IPS-18c (cell line): ENCODE measurements around the gene PM20D2.

ENCODE experiments used
- H3K4me3 ChIP-seq: 2 replicates; pipeline ENCODE4 v1.7.0; 2013; ENCODE audit warnings: low read depth, mild to moderate bottlenecking, low read length, moderate library complexity; ENCODE audit not compliant: insufficient read depth
- H3K9me3 ChIP-seq: one replicate; pipeline ENCODE4 v1.6.1; 2013; ENCODE audit warnings: mild to moderate bottlenecking, low read length, moderate library complexity; ENCODE audit not compliant: control insufficient read depth, insufficient read depth

PM20D2 gene

DNA sequence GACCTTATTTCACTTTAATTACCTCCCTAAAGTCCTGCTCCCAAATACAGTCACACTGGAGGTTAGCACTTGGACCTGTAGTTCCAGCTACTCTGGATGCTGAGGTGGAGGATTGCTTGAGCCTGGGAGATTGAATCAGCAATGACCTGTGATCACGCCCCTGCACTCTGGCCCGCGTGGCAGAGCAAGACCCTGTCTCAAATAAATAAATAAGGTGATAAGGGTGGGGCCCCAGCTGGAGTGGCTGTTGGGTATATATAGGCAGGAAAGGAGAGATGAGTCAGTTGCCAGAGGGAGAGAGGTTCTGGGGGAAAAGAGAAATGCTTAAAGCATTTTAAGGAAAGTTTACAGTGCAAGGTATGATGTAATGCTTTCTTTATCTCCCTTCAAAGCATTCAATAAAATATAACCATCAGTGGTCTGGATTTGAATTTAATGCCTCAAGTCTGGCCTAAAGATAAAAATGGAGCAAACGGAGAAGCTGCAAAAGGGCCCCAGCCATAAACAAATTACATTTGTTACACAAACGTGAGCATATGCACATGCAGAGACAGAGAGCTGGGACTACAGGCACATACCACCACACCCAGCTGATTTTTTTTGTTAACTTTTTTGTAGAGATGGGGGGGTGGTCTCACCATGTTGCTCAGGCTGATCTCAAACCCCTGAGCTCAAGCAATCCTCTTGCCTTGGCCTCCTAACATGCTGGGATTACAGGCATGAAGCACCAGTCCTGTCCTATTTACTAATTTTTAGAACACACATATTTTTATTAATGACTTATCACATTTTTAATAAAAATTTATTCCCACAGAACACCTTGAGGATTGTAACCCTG lies 6.1 kb upstream of the PM20D2 start:
- H3K4me3 ChIP-seq = no peak overlapping the region

GRCh38 chr6:89140347-89141156 lies 5.3 kb upstream of the PM20D2 start:
- no peak overlapping the region for H3K4me3 ChIP-seq
- H3K9me3 ChIP-seq = no peaks in the 10 kb centered on the region

More for the DNA sequence above, 6.1 kb upstream of the PM20D2 start:
- H3K9me3 ChIP-seq = no peaks in the 10 kb centered on the region

DNA sequence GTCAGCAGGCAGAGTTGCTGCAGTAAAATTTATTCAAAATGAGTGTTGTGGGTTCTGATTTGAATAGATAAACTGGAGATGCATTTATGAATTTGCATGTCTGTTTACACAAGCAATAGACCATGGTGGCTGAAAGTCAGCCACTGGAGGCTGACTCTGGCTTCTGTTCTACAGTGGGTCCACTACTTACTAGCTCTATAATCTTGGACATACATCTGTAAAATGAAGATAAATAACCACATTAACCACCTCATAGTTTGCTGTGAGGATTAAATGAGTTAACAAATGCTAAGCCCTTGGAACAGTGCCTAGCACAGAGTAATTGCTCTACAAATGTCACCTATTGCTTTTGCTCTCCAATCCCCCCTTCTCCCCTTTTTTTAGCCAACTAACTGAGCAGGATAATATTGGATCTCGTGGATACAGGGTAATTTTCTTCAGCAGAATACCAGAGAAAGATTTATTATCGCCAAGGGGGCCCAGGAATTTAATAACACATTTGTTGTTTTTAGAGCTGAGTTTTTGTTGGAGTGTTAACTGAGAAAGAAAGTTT lies 1.4 kb upstream of the PM20D2 start:
- Histone ChIP-seq H3K4me3 (no peak overlapping the region), H3K9me3 (no peaks in the 10 kb centered on the region)

DNA sequence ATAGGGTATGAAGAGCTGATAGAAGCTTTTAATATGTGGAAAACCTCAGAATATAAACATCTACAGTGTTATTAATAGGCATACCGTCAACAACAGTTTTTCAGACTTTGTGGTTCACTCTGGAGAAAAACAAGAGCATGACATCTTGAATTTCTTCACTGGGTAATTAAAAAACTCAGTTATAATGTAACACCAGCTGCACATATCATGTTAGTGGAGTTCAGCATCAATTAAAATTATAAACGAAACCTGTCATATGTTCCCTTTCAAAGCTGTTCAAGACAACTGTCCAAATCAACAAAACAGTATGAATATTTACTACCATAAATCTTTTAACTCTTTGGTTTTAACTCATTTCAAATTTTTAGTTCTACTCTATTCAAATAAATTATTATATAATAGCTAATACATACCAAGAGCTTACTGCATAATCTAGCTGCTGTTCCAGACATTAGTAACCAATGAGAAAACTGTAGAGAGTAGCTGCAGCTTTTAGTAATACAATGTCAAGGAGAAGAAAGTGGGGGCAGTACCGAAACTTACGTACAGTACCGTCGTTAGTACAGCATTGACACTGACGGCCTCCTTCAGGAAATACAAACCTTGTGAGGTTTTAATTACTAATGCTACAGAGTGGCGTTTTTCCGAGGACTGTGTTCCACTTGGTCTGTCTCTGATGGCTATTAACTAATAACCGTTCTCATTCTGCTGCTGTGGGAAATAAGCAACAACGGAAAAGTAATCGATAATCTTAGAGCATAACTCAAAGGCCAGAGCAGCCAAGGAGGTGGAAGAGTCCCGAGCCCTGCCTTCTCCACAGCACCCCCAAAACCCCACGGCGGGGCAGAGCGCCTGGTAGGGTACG lies 532 bp upstream of the PM20D2 start:
- Histone ChIP-seq H3K9me3 (no peaks in the 10 kb centered on the region), H3K4me3 (peak overlapping the region; percentile 64)

DNA sequence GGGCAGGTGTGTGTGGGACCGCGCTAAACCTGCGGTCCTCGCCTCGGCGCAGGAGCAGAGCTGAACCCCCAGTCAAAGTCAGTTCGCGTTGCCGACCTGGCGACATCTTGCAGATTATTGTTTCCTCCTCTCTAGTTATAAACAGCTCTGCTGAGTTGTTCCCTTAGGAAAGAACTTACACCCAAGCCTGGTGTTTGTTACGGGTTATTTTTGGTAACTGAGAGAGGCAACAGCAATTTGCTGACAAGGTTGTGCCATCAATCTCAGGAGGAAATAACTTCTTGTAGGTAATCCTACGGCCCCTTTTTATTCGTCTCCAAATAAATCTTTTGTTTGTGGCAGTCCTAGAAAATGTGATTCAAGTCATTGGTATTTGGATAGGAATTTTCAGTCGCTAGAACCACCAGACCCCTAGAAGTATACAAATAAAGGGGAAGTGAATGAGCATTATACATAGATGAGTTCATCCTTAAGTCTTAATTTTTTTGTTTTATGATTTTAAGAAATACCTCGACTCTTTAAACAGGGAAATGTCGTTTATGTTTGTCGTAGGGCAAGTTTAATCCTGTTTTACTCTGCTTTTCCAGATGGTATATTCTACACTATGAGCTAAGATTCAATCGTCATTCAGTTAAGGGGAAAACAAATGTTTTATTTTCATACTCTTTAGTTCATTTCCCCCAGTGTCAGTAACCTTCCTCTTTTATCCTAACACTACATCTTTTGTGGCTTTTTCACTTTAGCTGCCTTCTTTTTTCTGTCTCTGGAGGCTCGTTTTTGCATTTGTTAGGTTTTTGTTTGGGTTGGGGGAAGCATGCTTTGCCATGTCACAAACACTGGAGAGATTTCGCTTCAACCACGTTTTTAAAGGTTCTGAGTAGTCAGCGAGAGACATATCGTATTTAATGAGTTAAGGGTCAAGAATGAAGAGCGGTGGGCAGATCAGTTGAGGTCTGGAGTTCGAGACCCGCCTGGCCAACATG lies 1.2 kb downstream of the PM20D2 start:
- peak overlapping the region; percentile 64 for H3K4me3 ChIP-seq
- H3K9me3 ChIP-seq = no peaks in the 10 kb centered on the region

DNA sequence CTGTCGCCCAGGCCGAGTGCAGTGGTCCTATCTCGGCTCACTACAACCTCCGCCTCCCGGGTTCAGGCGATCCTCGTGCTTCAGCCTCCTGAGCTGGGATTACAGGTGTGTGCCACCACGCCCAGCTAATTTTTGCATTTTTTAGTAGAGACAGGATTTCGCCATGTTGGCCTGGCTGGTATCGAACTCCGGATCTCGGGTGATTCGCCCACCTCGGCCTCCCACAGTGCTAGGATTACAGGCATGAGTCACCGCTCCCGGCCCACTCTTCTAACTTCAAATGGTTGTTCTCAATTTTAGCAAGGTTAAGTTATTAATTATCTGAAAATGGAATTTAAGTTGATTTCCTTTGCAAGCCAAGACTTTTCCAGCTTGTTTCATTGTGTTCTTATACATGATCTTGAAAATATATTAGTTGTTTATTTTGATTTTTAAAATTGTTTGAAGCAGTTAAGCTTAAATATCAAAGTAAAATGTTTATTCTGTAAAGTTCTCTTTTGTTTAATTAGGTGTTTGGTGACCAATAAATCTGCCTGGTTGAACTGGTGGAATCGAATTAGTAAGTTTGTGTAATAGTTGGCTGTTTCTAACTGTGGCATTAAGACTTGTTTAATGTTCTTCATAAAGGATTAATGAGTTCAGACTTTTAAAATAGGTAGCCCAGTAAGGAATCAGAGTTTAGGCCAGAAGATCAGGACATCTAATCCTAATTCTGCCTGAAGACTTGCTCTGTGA lies 2.3 kb downstream of the PM20D2 start:
- H3K4me3 ChIP-seq = no peak overlapping the region
- no peaks in the 10 kb centered on the region for H3K9me3 ChIP-seq

GRCh38 chr6:89154131-89154530 lies 8.3 kb downstream of the PM20D2 start:
- H3K9me3 ChIP-seq = no peaks in the 10 kb centered on the region

DNA sequence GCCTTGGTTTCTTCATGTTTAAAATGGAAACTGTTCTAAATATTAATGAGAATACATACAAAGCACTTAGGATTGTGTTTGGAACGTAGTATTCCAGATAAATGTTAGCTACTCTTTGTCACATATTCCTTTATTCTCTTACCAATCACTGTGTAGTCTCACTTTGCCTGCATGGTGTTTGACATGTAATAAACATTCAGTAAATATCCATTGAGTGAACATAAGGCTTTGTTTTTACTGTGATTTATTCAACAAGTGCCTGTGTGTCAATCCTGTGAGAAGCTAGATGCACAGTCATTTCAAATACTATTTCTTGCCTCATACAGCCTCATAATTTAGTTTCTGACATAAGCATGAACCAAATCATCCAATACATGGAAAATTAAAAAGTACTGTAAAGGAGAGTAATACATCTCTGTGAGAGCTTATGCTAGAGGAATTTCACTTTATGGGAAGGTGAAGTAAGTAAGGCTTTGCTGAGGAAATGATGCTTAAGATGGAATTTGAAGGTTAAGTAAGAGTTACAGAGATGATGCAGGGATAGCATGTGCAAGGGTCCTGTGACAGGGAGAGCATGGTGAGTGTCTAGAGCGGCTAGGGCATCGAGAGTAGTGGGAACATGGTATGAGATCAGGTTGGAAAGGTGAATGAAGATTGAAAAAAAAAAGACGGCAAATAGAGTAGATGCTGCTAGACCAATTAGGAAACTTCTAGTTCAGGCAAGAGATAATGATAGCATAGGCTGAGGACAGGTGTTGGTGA lies 14.7 kb downstream of the PM20D2 start:
- H3K4me3 ChIP-seq = no peak overlapping the region
- no peaks in the 10 kb centered on the region for H3K9me3 ChIP-seq

More at GRCh38 chr6:89154131-89154530, 8.3 kb downstream of the PM20D2 start:
- no peak overlapping the region for H3K4me3 ChIP-seq

DNA sequence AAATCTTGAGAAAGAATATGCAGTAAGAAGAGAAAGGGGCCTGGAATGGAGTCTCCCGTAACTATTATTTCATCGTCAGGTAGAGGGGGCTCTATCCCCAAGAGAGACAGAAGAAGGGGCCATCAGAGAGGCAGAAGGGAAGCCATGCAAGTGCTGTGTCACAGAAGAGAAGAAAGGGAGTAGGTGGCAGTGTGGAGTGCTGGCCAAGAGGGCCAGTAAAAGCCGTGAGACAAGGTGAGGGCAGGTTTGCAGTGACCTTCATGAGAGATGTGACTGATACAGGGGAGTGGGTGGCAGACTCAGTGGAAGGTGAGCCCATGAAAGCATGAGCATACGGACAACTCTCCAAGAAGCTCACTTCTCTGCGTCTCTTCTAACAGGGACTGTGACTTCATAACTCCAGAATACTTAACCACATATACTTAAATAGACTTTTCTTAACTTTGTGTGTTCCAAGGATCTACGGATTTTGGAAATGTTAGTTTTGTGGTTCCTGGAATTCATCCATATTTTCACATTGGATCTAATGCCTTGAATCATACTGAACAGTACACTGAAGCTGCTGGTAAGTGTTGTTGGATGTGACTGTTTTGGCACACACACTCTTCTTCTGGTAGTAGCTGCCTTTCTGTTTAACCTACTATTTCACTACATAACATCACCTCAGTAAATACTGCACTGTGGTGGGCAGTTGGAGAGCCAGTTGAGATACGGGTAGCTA lies 15.6 kb downstream of the PM20D2 start:
- H3K9me3 ChIP-seq = no peaks in the 10 kb centered on the region
- H3K4me3 ChIP-seq = no peak overlapping the region

DNA sequence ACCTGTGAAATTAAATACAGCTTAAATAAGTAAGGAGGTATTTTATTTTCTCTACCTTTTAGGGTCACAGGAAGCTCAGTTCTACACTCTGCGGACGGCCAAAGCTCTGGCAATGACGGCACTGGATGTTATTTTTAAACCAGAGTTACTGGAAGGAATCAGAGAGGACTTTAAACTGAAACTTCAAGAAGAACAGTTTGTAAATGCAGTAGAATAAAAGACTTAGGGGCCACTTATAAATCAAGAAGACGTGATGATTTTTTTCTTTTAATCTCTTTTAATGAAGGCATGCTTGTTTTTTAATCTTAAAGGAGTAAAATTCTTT lies 16.2 kb downstream of the PM20D2 start:
- Histone ChIP-seq H3K9me3 (no peaks in the 10 kb centered on the region), H3K4me3 (no peak overlapping the region)

- no peaks in the 10 kb centered on the region for H3K9me3 ChIP-seq
- H3K4me3 ChIP-seq = no peak overlapping the region
Observed at GRCh38 chr6:89172131-89172530, 26.3 kb downstream of the PM20D2 start.

GRCh38 chr6:89173634-89174033 lies 27.8 kb downstream of the PM20D2 start:
- H3K9me3 ChIP-seq = no peaks in the 10 kb centered on the region
- no peak overlapping the region for H3K4me3 ChIP-seq

- Histone ChIP-seq H3K4me3 (no peak overlapping the region), H3K9me3 (no peaks in the 10 kb centered on the region)
Observed at GRCh38 chr6:89180112-89180511, 34.3 kb downstream of the PM20D2 start.

- Histone ChIP-seq H3K9me3 (no peaks in the 10 kb centered on the region), H3K4me3 (no peak overlapping the region)
Observed at GRCh38 chr6:89180971-89181370, 35.1 kb downstream of the PM20D2 start.
